HT1080 (cell line): ENCODE measurements around the gene ZBTB7A. TPM values are rescaled to one million over a fixed set of nuclear protein-coding genes. Genes with fewer than 3 reads are reported as not detected.

Source experiments
- DNase-seq: peaks from one replicate; pipeline ENCODE4 v3.0.0-alpha.2; 2015; ENCODE audit warnings: low read depth
- total RNA-seq: library from RNA; depleted of rRNA; stranded (reverse); fragments of >200 nt; shearing (Covaris generic); gene quantifications from 2 replicates; pipeline ENCODE4 v1.2.3, GENCODE V29; 2014

ZBTB7A gene
- total RNA-seq, 1 experiment from 2014 or later, result 17.2 TPM

DNA sequence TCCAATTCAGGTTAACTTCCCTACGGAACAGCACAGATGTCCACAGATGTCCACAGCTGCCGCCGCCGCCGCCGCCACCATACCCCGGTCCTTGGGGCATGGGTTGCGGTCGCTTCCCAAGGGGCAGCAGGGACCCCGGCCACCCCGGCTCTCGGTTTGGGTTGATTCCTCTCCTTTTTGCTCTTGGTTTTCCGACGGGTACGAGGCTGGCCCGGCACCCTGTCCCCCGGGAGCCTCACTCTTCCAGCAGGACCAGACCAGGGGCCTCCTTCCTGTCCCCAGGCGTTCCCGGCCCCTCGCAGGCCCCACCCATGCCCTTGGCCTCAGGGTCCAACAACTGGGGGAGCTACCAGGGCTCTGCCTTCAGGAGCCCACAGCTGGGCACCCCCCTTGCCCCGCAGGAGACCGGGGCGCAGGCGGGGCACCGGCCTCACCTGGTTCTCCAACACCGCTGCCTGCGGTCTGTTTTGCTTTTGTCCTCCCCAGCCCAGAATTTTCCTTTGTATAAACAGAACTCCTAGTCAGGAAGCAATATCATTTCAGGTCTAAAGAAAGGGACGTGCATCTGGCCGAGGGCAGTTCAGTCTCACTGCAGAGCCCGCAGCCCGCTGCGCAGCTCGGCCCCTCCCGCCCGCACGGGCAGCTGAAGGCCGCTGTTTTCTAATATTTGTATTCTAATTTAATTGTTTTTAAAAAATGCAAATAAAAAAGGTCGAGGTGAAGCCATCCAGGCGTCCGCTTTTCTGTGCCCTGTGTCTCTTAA lies 27.9 kb downstream of the ZBTB7A start:
- DNase-seq, result no peak

DNA sequence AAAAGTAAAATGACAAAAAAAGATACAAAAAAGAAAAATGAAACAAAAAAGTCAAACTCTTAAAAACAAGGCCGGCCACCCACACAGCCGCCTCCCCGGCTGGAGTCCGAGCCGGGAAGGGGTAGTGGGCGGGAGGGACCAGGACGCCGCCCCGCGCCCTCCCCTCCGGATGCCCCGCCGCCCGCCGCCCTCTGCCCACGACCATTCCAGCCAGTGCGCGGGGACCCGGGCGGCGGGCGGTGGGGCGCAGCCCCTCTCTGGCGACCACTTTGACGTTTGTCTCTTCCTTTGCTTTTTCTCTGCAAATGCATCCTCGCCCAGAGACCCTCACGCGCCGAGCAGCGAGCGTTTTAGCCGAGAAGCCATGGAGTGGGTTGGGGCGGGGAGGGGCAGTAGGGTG lies 28.6 kb downstream of the ZBTB7A start:
- DNase-seq, result no peak

DNA sequence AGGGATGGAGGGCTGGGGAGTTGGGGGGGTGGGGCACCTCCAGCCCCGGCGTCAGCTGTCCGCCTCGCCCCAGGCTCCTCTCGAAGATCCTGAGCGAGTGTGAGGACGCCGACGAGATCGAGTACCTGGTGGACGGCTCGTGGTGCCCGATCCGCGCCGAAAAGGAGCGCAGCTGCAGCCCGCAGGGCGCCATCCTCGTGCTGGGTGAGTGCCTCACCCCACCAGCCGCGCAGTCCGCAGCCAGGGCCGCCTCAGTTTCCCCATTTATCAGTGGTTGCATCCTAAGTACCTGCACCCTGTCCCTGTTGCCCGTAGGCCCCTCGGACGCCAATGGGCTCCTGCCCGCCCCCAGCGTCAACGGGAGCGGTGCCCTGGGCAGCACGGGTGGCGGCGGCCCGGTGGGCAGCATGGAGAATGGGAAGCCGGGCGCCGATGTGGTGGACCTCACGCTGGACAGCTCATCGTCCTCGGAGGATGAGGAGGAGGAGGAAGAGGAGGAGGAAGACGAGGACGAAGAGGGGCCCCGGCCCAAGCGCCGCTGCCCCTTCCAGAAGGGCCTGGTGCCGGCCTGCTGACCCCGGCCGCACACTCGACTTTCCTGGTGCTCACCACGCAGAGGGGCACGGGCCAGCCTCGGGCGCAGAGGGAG lies 29.3 kb downstream of the ZBTB7A start:
- DNase-seq, result no peak

DNA sequence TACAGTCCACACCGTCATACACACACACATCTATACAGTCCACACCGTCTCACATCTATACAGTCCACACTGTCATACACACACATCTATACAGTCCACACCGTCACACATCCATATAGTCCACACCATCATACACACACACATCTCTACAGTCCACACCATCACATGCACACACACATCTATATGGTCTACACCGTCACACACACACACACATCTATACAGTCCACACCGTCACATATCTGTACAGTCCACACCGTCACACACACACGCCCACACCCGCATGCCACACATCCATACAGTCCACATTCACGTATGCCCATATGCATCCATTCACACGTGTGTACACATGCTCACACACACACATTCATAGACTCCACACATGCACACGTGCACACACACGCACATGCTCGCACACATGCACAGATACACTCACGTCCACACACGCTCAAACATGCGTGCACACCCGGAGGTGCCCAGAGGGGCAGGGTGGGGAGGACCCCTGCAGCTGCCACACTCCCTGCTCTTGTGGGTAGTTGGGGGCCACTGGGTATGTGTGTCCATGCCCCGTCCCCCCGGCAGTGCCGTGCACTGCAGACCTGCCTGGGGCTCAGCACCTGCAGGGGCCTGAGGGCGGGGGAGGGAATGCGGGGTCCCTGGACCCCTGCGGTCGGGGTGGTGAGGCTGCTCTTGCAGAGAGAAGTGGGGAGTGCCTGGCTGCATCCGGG lies 30.0 kb downstream of the ZBTB7A start:
- no peak for DNase-seq

DNA sequence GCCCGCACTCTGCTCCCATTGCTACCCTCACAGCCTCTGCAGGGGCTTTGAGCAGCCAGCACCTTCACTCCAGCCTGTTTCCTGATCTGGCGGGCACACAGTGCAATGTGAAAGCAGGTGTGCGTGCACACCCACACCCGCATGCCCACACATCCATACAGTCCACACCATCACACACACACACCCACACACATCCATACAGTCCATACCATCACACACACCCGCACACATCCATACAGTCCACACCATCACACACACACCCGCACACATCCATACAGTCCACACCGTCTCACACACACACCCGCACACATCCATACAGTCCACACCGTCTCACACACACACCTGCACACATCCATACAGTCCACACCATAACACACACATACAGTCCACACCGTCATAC lies 31.1 kb downstream of the ZBTB7A start:
- DNase-seq, result no peak

DNA sequence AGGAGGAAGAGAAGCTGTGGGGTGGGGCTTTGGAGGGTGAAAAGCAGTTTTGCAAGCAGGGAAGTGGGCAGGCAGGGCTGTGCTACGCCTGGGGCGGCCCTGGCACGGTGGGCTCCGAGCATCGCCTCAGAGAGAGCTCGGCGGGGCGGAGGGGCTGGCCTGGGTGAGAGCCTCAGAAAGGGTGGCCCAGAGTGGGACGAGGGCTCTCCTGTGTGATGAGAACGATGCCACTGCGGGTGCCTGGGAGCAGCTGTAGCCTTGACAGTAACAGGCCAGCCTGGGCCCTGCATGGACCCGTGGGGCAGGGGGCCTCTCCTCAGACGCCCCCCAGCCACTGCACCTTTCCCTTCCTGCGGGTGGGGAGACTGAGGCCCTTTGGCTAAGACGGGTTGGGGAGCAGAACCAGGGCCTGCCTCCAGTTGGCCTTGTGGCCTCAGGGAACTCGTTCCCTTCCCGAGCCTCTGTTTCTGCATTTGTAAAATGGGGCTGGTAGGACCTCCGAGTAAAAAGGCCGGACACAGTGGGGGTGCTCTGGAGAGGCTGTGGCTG lies 31.6 kb downstream of the ZBTB7A start:
- no peak for DNase-seq

DNA sequence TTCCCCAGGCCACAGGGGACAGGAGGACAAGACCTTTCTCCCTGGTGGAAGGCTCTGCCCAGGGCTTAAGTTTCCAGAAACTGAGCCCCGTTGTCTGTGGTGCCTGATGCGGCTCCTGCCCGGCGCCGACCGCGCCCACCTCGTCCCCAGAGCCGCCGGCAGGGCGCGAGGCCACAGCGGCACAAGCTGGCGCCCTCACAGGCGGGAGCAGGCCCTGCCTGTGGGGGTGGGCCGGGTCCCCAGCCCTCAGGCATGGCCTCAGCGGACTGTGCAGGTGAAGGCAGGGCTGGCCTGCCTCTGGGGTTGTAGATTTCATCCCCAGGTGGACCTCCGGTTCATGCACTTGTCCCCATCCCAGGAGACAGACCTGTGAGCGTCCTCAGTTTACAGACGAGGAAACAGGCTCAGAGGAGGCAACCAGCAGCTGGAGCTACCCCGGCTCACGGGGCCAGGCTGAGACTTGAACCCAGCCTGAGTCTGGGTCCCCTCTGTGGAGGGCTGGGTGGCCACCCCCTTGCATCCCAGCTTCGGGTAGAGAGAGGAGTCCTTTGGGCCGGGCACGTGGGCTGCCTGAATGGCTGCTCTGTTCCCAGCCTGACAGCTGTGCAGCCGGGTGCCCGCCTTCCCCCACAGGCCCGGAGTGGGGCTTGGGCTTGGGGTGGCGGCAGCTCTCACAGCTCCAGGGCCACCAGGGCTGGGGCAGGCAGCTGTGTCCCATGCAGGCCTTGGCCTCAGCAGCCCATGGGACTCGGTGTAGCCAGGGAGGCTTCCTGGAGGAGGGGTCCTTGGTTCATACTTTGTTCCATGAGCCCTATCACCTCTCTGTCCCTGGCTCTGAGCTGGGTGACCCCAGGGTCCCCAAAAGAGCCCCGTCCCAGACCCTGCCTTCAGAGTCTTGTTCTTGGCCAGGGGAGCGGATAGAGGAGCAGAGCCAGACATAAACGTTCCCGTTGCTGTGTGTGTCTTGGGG lies 32.4 kb downstream of the ZBTB7A start:
- DNase-seq, result no peak

DNA sequence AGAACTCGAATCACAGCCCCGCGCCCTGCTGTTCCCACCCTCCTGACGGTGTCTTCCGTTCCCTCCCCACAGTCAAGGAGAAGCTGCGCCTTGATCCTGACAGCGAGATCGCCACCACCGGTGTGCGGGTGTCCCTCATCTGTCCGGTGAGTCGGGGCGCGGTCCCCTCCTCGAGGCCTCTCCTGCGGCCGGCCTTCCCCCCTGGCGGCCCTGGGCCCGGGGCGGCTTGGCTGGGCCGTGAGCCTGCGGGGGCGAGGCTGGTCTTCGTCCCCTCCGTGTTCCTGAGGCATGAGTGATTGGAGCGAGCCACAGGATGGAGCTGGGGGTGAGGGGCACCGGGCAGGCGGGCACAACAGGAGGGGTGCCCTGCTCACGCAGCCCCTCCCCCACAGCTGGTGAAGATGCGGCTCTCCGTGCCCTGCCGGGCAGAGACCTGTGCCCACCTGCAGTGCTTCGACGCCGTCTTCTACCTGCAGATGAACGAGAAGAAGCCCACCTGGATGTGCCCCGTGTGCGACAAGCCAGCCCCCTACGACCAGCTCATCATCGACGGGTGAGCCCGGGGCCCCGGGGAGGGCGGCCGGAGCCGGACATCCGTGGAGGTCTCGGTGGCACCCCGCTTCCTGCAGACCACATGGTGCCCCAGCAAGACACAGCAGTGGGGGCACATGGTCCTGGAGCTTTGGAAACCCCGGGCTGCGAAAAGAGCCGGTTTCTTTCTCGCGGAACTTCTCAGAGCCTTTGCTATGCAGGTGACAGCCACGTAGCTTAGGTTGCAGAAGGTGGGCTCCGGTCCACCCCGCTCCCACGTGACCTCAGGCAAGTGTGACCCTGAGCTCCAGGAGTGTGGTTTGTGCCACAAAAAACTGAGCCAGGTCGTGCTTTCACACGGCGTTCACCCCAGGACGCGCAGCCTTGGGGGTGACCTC lies 33.4 kb downstream of the ZBTB7A start:
- DNase-seq, result no peak

DNA sequence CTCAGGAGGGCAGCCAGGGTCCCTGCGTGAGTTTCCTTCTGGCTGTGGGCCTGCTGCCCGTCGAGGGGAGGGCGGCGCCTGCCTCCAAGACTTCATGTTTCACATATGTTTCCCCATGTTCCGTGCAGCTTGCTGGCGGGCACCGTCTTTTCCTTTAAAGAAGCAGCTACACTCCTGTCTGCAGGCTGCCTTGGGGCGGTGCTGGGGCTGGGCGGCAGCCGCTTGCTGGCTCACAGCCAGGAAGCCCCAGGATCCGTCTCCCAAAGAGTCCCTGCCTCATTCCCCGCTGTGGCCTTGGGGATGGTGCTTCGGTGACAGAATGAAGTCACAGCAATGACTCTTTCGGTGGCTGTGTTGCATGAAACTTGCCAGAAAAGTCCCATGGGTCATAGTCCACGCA lies 34.3 kb downstream of the ZBTB7A start:
- DNase-seq, result no peak

DNA sequence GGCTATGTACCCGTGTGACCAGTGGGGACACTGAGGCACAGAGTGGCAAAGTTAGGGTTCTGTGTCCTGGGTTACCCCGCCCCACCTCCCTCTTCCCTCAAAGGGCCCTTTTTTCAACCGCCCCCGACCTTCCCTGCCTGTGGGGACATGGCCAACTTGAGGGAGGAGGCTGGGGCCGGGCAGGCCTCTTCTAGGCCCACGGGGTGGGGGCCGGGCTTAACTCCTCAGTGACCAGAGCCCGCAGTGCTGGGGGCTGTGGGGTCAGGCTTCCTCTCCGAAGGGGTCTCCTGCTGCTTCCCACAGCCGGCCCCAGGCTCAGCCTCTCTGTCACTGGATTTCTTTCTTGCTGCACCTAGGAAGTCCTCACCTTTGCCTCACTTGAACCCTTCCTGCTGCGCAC lies 35.3 kb downstream of the ZBTB7A start:
- no peak for DNase-seq

DNA sequence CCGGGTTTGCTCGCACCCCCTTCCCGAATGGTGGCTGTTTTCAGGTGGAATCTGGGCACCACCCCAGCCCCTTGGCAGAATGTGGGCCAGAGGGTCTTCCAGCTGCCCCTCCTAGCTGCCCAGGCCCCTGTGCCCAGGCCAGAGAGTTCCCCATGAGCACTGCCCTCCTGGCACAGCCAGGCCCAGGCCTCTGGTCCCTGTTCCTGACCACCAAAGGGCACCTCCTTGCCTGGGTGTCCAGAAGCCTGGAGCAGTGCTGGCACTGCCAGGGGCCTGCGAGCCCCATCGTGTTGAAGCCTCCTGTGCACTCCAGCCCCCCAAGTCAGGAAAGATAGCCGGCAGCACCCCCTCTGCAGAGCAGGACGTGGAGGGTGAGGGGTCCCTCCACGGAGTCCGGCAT lies 35.7 kb downstream of the ZBTB7A start:
- no peak for DNase-seq

DNA sequence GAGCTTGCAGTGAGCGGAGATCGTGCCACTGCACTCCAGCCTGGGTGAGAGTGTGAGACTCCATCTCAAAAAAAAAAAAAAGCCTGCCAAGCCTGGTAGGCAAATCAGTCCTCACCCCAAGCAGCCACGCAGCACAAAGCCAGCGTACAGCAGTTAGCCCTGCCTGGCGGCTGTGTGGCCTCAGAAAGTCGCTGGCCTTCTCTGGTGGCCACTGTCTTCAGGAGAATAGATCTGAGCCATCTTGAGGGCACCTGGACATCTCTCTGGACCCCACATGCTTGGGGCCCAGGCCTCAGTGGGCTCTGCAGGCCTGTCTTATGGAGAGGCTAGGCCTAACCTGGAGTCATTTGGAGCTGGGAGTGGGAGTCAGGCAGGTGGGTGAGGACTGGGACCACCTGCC lies 36.1 kb downstream of the ZBTB7A start:
- no peak for DNase-seq

DNA sequence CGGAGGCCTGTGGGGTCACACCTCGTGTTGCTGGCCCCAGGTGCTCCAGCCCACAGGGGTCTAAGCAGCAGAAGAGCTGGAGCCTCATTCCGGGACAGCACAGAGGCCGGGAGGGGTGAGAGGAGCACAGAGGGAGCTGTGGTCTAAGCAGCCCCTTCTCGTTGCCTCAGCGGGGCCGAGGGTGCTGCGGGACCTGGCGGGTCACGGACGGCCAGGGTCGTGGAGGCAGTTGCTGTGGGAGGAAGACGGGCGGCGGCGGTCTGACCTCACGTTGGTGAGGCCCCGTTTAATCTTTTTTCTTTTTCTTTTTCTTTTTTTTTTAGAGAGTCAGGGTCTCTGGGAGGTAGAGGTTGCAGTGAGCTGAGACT lies 37.5 kb downstream of the ZBTB7A start:
- DNase-seq, result no peak

DNA sequence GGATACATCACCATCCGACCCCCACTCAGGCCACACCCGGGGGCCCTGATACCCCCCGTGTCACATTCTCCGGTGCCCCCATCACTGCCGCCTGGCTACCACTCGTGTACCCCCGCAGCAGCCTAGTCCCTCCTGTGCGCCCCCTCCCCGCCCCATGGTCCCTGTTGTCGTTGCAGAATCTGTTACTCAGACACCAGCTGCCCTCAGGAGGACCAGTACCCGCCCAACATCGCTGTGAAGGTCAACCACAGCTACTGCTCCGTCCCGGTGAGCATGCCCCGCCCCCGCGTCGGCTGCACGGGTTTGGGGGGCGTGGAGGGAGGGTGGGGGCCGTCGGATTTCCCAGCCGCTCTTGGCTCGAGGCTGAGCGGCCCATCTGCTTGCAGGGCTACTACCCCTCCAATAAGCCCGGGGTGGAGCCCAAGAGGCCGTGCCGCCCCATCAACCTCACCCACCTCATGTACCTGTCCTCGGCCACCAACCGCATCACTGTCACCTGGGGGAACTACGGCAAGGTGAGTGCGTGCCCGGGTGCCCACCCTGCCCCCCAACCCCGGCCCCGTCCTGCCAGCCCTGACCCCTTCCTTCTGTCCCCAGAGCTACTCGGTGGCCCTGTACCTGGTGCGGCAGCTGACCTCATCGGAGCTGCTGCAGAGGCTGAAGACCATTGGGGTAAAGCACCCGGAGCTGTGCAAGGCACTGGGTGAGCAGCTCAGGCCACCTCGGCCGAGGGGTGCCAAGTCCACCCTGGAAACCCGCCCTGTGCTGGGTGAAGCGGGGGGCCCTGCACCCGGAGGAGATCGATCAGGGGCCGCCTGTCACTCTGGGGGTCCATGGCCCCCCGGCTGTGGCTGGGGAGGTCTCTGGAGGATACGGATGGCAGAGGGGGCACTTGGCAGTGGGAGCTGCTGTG lies 38.1 kb downstream of the ZBTB7A start:
- no peak for DNase-seq

DNA sequence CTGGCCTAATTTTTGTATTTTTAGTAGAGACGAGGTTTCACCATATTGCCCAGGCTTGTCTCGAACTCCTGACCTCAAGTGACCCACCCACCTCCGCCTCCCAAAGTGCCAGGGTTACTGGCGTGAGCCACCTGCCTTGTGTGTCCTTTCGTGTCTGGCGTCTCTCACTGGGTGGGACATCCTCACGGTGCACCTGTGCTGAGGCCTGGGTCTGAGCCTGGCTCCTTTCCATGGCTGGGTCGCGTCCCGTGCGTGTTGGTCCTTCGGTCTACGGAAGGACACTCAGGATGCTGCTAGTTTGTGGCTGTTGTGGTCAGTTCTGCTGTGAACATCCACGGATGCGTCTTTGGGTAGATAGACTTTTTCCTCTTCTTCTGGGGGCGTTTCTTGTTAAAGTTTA lies 39.6 kb downstream of the ZBTB7A start:
- DNase-seq, result no peak

DNA sequence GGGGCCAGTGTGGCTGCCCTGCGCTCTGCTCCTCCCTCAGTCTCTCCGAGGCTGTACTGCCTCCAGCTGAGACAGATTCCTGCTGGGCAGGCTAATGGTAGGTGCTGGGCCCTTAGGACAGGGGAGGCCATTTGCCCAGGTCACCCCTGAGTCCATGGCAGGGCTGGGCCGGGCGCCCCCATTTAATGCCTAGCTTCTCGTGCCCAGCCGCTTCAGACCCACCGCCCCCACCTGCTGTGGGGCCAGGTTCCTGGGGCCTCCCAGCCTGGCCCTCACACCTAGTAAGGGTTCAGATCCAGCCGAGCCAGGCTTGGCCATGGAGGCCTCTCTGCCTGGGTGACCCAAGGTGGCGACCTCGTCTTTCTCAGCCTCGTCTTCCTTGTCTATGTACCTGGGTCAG lies 41.4 kb downstream of the ZBTB7A start:
- no peak for DNase-seq

DNA sequence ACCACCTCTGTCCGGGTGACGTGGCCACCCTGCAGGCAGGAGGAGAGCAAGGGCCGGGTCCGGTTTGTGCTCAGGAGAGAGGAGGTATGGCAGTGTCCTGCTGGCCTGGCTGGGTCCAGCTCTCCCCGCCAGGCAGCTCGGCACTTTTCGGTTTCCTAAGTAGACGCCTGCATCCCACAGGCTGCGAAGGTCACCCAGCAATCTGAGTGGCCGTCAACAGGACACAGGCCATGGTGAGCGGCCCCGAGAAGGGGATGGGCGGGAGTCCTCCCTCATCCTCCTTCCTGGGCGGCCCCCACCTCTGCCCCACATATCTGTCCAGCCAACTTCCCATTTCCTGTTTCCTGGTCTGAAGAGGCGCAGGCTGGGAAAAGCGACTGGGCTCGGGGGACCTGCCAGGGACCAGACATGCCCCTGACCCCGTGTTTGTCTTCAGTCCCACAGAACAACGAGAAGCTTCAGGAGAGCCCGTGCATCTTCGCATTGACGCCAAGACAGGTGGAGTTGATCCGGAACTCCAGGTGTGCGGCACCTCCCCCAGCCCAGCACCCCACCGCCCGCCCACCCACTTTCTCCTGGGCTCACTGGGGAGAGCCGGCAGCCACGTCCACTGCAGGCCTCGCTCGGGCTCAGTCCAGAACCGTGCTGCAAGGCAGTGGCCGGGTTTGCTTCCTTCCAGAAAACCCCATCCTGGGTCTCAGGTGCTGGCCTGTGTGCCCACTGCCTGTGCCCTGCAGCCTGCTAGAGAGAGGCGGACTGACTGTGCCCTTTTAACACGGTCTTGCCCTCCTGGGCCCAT lies 42.9 kb downstream of the ZBTB7A start:
- DNase-seq, result no peak

DNA sequence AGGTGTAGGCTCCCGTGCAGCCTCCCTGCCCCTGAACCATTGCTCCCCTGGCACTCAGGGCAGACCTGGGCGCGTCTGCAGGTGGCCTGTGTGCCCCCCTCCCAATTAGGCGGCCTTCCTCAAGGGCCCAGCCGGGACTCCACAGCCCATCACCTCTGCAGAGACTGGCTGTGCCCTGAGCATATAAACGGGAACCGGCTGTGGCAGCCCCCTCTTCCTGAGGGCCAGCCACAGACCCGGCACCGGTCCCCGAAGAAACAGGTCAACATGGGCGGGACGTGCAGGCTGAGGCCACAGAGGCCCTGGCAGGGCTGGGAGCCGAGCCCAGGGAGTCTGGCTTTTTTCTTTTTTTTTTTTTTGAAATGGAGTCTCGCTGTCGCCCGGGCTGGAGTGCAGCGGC lies 47.1 kb downstream of the ZBTB7A start:
- no peak for DNase-seq
